Endothelial cell of umbilical vein (primary cell): ENCODE data around the gene PPP1R9A.

ENCODE experiments used
- EZH2 ChIP-seq: IDR thresholded peaks from 2 replicates; pipeline ENCODE4 v1.6.1; 2012; ENCODE audit warnings: borderline replicate concordance, low read depth, mild to moderate bottlenecking, moderate library complexity, low read length, inconsistent platforms; ENCODE audit not compliant: severe bottlenecking
- FOS ChIP-seq: IDR thresholded peaks from 2 replicates; pipeline ENCODE4 v1.6.1; 2011; ENCODE audit warnings: mild to moderate bottlenecking, low read length, moderate library complexity, borderline replicate concordance; ENCODE audit not compliant: insufficient read depth
- GATA2 ChIP-seq: IDR thresholded peaks from 2 replicates; pipeline ENCODE4 v1.7.0; 2011; ENCODE audit warnings: low read depth, mild to moderate bottlenecking, moderate library complexity, mixed read lengths, low read length; ENCODE audit not compliant: insufficient read length, insufficient read depth
- POLR2A ChIP-seq: IDR thresholded peaks from 2 replicates; pipeline ENCODE4 v1.6.1; 2012; ENCODE audit warnings: low read depth, mild to moderate bottlenecking, control low read depth, low read length
- POLR2AphosphoS5 ChIP-seq: IDR thresholded peaks from 2 replicates; pipeline ENCODE4 v1.6.1; 2012; ENCODE audit warnings: low read depth, mild to moderate bottlenecking, control low read depth, low read length, moderate library complexity; ENCODE audit not compliant: insufficient read depth
- TF ChIP-seq, protein P1 (sequence below), 2 donors: IDR thresholded peaks; 1 replicate in 1 of 2; 2 replicates in 1 of 2; pipeline ENCODE4 v1.5.1; 2011; ENCODE audit warnings: low read length in 2 of 2, mild to moderate bottlenecking in 2 of 2, moderate library complexity in 2 of 2, control low read depth in 1 of 2, inconsistent platforms in 1 of 2, low read depth in 1 of 2; ENCODE audit not compliant: insufficient read depth in 1 of 2; ENCODE audit errors: extremely low read depth in 1 of 2
- TF ChIP-seq, protein P2 (sequence below): IDR thresholded peaks from 2 replicates; pipeline ENCODE4 v1.6.1; 2011; ENCODE audit not compliant: insufficient read depth, insufficient read length

DNA sequence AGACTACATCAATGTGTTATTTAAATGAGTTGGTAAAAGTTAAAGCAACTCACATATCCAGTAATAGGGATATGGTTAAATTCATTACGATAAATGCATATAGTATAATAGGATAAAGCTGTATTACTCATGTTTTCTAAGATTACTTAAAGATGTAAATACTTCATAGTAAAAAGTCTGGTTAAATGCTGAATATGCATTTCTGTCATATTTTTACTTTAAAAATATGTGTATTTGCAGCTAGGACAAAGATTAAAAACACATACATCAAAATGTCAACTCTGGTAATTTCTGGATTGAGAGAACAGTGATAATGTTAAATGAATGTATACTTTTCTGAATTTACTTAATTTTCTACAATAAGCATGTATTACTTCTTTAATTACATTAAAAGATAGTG, 15.1 kb downstream of the PPP1R9A start:
- TF ChIP-seq, protein P1, sequence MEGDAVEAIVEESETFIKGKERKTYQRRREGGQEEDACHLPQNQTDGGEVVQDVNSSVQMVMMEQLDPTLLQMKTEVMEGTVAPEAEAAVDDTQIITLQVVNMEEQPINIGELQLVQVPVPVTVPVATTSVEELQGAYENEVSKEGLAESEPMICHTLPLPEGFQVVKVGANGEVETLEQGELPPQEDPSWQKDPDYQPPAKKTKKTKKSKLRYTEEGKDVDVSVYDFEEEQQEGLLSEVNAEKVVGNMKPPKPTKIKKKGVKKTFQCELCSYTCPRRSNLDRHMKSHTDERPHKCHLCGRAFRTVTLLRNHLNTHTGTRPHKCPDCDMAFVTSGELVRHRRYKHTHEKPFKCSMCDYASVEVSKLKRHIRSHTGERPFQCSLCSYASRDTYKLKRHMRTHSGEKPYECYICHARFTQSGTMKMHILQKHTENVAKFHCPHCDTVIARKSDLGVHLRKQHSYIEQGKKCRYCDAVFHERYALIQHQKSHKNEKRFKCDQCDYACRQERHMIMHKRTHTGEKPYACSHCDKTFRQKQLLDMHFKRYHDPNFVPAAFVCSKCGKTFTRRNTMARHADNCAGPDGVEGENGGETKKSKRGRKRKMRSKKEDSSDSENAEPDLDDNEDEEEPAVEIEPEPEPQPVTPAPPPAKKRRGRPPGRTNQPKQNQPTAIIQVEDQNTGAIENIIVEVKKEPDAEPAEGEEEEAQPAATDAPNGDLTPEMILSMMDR (IDR thresholded peaks at IDR 0.05; ENCODE audit: extremely low read depth in 1 of 2, insufficient read depth in 1 of 2, low read depth in 1 of 2, low read length in 2 of 2): no peak
- no peak for TF ChIP-seq POLR2AphosphoS5
- no peak for TF ChIP-seq POLR2A
- no peak for TF ChIP-seq FOS
- no peak for TF ChIP-seq EZH2
- TF ChIP-seq, protein P2, sequence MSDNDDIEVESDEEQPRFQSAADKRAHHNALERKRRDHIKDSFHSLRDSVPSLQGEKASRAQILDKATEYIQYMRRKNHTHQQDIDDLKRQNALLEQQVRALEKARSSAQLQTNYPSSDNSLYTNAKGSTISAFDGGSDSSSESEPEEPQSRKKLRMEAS: no peak
- no peak for TF ChIP-seq GATA2
